ENCODE measurements around the gene NFE2L3.
"Not testable (repeated sequence)": the region's sequence is repeated elsewhere in the genome, so short reads cannot be mapped to it uniquely, and the experiment has no call there.

Gene NFE2L3

DNA sequence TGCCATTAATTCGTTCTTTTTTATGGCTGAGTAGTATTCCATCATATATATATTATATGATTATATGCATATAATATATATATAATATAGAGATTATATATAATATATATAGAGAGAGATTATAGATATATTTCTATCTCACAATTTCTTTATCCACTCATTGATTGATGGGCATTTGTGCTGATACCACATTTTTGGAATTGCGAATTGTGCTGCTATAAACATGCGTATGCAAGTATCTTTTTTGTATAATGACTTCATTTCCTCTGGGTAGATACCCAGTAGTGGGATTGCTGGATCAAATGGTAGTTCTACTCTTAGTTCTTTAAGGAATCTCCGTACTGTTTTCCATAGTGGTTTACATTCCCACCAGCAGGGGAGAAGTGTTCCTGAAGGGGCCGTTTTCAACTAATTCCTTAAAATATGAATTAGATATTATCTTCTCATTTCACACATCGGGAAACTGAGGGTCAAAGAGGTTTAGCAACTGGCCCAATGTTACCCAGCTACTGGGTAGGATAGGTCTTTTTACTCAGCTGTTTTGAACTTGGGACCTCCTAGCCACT is 16.5 kb downstream of the NFE2L3 start:
- no peak for DNase-seq

DNA sequence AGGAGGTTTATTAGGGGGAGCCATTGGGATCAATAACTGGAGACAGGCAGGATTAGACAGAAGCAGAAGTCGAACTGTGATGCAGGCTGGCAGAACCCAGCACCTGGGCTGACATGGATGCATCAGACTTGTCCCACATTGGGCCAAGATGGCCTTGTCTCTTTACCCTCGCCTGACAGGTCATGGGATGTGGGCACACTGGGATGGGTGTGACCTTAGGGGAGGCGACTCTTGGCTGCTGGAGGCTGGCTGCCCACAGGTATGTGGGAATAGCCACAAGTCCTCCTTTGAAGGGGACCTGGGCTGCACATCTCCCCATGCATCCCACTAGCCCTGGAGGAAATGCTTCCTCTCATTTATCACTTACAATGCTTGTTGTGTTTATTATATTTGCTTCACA is 17.3 kb downstream of the NFE2L3 start:
- no peak for DNase-seq

DNA sequence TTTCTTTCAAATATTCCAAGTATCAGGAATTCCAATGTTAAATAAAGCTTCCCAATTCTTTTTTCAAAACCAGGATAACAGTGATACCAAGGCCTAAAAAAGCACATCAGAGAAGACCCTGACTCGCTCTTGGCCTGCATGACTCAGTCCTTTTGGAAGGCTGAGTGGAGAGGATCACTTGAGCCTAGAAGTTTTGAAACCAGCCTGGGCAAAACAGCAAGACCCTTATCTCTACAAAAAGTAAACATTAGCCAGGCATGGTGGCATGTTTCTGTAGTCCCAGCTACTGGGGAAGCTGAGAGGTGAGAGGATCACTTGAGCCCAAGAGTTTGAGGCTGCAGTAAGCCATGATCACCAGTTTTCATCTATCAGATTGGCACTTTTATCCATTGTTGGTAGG is 18.7 kb downstream of the NFE2L3 start:
- DNase-seq = no peak

DNA sequence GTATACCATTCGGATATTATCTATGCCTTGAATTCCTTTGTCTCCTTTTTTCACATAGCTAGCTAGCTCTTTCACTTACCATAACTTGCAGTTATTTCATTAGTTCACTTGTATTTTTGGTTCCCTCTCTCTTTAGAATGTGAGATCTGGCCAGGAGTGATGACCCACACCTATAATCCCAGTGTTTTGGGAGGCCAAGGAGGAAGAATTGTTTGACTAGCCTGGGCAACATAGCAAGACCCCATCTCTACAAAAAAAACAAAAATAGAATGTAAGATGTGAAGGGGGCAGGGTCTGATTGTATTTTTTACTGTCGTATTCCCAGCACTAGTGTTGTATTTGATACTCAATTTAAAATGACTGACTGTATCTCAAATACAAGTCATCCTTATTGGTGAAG is 19.6 kb downstream of the NFE2L3 start:
- DNase-seq = no peak

DNA sequence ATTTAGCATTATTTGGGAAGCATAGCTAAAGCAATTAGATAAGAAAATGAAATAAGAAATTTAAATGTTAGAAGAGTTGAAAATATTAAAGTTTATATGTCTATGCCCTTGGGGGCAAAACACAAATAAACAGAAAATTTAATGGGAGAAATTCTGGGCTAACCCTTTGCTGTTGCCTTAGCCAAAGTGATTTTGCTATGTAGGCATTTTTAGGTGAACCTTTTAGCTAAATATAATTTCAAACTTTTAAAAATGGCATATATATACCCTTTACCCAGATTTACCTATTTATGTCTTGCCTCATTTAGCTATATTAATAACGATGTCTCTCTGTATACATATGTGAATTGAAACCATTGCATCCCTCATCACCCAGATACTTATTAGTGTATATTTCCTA is 20.1 kb downstream of the NFE2L3 start:
- DNase-seq = no peak

DNA sequence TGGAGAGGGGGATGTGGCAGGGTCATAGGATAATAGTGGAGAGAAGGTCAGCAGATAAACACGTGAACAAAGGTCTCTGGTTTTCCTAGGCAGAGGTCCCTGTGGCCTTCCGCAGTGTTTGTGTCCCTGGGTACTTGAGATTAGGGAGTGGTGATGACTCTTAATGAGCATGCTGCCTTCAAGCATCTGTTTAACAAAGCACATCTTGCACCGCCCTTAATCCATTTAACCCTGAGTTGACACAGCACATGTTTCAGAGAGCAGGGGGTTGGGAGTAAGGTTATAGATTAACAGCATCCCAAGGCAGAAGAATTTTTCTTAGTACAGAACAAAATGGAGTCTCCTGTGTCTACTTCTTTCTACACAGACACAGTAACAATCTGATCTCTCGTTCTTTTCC is 23.9 kb downstream of the NFE2L3 start:
- not testable (repeated sequence) for DNase-seq

DNA sequence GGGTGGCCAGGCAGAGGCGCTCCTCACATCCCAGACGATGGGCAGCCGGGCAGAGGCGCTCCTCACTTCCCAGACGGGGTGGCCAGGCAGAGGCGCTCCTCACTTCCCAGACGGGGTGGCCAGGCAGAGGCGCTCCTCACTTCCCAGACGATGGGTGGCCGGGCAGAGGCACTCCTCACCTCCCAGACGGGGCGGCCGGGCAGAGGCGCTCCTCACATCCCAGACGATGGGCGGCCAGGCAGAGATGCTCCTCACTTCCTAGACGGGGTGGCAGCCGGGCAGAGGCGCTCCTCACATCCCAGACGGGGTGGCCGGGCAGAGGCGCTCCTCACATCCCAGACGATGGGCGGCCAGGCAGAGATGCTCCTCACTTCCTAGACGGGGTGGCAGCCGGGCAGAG is 24.7 kb downstream of the NFE2L3 start:
- DNase-seq = not testable (repeated sequence)

DNA sequence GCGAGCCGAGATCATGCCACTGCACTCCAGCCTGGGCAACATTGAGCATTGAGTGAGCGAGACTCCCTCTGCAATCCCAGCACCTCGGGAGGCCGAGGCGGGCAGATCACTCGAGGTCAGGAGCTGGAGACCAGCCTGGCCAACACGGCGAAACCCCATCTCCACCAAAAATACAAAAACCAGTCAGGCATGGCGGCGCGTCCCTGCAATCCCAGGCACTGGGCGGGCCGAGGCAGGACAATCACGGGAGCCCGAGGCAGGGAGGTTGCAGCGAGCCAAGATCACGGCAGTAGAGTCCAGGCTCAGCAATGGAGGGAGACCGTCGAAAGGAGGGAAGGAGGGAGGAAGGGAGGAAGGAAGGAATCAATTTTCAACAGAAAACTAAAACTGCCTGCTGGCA is 25.3 kb downstream of the NFE2L3 start:
- DNase-seq = not testable (repeated sequence)

DNA sequence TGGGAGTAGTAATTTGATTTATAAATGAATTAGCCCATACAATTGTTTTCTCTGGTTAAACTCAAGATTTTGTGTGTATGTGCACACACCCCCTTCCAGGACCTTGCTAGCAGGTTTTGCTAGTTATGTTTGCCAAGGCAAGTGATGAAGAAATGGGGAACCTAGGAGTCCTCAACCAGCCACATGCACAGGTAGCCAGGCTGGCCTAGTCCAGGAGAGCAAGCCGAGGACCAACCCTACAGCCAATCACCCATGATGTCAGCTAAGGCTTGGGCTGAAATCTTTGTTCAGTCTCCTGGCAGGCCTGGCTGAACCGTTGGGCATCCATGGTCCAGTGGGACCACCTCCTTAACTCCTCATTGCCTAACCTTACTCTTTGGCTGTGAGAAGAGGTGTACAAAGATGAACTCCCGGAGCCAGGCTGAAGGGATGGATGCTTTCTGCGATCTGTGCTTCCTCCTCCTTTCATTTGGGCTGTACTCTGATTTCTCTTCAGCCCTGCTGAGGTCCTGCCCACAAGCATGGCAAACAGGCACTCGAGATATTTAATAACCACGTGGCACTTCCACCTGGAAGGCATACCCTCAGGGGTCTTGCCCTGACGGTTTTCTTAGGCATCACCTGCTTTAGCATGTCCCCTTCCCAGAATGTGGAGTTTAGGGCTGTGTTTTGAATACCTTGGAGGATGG is 26.4 kb downstream of the NFE2L3 start:
- DNase-seq = no peak

DNA sequence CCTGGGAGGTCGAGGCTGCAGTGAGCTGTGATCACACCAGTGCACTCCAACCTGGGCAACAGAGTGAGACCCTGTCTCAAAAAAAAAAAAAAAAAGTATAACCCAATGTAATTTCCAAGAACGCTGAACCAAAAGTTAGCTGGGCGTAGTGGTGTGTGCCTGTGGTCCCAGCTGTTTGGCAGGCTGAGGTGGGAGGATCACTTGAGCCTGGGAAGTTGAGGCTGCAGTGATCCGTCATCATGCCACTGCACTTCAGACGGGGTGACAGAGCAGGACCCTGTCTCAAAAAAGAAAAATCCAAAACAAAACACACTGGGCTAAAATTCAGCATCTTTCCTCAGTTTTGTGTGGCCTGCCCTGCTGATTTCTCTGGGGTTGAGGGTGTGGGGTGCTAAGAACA is 27.4 kb downstream of the NFE2L3 start:
- DNase-seq = no peak

DNA sequence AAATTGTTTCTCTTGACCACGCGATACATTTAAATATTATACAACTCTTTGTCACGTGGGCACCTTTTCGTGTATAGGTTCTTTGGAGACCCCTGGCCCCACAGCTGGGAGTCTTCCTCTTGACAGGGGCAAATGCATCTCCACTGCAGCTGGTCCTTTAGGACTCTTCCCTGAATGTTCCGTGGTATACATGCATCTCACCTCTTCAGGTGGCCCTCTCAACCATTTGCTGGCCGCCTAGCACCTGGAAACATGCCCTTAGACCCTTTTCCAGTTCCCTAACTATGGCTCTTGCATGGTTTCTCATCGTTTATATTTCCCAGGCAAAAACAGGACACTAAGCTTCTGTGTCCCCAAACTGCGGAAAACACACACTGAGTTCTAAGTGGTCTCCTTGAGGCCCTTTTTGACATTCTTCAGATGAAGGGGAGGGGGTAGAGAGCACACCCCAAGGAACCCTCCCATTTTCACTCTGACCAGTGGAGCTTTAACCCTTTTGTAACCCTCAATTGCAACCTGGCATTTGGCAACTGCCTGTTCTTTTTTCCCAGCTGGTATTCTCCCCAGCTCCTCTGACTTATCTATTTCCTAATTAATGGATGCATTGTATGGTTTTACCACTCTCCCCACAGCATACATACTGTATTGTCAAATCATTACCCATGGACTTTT is 28.0 kb downstream of the NFE2L3 start:
- no peak for DNase-seq

DNA sequence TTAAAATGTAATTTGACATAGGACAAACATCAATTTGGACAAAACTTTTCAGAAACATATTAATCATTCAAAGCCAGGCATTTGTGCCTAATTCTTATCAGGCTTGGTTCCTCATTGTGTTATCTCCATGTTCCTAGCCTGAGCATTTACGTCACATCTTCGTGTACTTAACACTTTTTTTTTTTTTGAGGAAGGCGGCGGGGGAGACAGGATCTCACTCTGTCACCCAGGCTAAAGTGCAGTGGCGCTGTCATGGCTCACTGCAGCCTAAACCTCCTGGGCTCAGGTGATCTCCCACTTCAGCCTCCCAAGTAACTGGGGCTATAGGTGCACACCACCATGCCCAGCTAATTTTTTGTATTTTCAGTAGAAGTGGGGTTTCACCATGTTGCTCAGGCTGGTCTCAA is 28.8 kb downstream of the NFE2L3 start:
- no peak for DNase-seq

DNA sequence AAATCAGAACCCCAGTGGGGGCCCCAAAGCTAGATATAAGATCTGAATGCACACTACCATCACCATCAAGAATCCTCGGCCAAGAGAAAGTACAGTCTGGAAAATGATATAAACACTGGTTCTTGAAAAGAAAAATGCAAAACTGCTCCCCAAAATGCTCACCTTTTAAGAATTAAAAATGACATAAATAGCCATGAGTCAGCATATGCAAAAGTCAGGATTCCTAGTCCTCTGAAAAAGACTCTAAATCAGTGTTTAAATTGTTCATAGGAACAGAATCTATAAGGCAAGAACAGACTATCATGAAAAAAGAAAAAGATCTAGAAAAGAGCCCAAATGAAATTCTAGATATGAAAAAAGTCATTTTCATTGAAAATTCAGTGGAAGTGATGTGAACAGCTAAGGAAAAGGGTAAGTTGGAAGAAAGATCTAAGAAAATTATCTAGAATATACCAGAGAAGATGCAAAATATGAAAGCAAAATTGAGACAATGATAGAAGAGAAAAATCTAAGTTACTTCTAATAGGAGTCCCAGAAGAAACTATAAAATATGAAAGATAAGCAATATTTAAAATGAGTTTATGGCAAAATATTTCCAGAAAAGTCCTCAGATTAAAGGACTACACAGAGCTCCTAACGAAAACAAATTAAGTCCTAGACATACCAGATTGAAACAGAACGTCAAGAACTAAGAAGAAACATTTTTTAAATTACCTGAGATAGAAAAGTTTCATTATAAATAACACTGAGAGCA is 29.7 kb downstream of the NFE2L3 start:
- no peak for DNase-seq

DNA sequence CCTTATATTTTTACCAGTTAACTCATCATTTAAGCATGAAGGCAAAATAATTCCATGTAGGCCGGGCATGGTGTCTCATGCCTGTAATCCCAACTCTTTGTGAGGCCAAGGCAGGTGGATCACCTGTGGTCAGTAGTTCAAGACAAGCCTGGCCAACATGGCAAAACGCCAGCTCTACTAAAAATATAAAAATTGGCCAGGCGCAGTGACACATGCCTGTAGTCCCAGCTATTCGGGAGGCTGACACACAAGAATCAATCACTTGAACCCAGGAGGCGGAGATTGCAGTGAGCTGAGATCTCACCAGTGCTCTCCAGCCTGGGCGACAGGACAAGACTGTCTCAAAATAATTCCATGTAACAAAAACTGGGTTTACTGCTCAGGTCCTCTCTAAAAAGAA is 30.3 kb downstream of the NFE2L3 start:
- DNase-seq = no peak

DNA sequence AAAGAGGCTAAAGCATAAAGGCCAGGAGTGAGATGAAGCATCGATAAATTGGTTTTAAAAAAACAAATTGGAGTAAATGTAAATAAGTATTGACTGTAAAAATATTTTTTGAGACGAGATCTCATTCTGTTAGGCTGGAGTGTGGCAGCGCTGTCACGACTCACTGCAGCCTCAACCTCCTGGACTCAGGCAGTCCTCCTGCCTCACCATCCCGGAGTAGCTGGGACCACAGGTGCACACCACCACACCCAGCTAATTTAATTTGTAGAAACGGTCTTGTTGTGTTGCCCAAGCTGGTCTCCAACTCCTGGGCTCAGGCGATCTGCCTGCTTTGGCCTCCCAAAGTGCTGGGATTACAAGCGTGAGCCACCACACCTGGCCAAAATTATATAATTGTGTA is 30.7 kb downstream of the NFE2L3 start:
- no peak for DNase-seq

DNA sequence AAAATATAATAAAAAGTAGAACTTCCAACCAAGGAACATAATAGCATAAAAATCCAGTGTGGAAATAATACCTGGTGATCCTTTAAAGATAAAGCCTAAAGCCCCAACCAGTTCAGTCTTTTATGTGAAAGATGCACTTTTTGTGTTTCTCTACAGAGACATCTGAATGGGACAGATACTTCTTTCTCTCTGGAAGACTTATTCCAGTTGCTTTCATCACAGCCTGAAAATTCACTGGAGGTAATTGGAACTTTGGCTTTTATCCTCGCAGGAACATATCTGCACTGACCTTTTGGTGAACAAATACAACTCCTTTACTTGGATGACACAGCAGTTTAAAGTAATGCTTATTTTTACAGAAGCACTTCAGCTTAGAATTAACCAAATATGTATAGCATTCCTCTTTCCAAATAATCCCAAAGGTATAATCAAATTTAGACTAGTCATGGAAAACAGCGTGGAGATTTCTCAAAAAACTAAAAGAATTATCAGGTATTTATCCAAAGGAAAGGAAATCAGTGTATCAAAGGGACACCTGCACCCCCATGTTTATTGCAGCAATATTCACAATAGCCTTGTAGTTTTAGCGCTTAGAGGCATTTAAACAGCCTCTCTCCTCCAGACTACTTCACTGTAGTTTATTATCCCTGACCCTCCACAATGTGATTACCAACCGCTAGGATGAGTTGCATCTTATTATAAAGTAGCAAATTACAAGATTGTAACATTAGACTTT is 31.7 kb downstream of the NFE2L3 start:
- DNase-seq = no peak

DNA sequence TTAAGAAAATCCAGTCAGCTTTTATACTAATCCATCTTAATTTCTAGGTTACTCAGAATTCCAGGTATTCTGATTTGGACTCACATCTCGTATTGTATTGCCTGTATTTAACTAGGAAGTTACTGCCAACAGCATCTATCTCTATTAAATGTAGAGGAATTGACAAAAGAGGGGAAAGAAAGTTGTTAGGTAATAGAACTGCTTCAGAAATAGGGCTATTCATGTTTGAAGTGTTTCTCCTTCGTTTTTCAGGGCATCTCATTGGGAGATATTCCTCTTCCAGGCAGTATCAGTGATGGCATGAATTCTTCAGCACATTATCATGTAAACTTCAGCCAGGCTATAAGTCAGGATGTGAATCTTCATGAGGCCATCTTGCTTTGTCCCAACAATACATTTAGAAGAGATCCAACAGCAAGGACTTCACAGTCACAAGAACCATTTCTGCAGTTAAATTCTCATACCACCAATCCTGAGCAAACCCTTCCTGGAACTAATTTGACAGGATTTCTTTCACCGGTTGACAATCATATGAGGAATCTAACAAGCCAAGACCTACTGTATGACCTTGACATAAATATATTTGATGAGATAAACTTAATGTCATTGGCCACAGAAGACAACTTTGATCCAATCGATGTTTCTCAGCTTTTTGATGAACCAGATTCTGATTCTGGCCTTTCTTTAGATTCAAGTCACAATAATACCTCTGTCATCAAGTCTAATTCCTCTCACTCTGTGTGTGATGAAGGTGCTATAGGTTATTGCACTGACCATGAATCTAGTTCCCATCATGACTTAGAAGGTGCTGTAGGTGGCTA is 32.5 kb downstream of the NFE2L3 start:
- not testable (repeated sequence) for DNase-seq

DNA sequence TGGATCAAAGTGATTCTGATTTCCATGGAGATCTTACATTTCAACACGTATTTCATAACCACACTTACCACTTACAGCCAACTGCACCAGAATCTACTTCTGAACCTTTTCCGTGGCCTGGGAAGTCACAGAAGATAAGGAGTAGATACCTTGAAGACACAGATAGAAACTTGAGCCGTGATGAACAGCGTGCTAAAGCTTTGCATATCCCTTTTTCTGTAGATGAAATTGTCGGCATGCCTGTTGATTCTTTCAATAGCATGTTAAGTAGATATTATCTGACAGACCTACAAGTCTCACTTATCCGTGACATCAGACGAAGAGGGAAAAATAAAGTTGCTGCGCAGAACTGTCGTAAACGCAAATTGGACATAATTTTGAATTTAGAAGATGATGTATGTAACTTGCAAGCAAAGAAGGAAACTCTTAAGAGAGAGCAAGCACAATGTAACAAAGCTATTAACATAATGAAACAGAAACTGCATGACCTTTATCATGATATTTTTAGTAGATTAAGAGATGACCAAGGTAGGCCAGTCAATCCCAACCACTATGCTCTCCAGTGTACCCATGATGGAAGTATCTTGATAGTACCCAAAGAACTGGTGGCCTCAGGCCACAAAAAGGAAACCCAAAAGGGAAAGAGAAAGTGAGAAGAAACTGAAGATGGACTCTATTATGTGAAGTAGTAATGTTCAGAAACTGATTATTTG is 33.3 kb downstream of the NFE2L3 start:
- no peak for DNase-seq

DNA sequence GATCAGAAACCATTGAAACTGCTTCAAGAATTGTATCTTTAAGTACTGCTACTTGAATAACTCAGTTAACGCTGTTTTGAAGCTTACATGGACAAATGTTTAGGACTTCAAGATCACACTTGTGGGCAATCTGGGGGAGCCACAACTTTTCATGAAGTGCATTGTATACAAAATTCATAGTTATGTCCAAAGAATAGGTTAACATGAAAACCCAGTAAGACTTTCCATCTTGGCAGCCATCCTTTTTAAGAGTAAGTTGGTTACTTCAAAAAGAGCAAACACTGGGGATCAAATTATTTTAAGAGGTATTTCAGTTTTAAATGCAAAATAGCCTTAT is 33.8 kb downstream of the NFE2L3 start:
- no peak for DNase-seq

DNA sequence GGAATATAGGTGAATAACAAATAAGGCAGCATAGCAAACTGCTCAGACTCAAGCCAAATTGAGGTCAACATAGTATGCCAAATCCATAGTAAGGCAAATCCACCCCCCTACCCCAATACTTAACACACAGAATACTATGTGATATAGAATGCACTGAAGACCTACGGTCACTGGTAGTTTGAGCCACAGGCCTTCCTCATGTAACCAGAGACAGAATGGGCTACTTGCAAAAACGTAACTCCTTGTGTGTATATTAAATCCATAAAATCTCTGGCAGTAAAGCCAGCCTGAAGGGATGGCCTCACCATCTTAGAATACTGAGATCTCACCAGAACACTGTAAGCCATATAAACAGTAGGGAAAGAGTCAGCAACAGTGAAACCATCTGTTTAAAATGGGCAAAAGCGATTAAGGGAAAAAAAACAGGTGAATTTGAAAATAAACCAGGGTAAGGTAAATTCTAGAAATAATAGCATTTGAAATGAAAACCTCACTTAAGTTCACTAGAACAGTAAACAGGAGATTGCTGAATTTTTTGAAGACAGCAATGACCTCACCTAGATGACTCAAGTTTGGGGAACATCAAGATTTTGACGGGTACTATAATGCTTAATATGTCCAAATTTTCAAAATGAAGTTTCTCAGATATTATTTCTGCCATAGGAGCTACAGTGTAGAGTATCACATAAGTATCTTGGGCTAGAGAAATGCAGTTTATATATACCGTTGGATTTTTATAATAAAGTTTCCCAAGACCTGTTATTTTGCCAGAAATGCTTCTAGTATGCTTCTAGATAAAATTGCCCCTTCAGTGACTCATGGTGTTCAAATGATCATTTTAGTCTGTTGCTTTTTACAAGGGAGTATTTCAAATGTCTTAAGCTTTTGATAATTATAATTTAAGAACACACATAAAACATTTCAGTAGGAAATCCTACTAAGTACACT is 34.6 kb downstream of the NFE2L3 start:
- no peak for DNase-seq

All from fibroblast of skin of back (primary cell).